Keratinocyte (primary cell): ENCODE measurements around the gene CHTOP. TPM values are rescaled to one million over a fixed set of nuclear protein-coding genes. Genes with fewer than 3 reads are reported as not detected.

Experiments used
- DNase-seq: peaks from one replicate; pipeline ENCODE4 v3.0.0-alpha.2; 2011; ENCODE audit warnings: low read depth, missing footprints, low spot score
- FAIRE-seq: peaks from 2 replicates; lab custom pipeline; 2011; peaks lifted over from hg19 to GRCh38; lab: Jason Lieb, UNC
- H2AFZ ChIP-seq: 2 replicates; pipeline ENCODE4 v1.6.0; 2012; ENCODE audit warnings: low read length, control low read depth, inconsistent platforms; ENCODE audit not compliant: control insufficient read depth
- H3K27ac ChIP-seq: 2 replicates; pipeline ENCODE4 v1.5.1; 2011; ENCODE audit warnings: low read length; ENCODE audit not compliant: control insufficient read depth, insufficient read depth
- H3K27me3 ChIP-seq: 3 replicates; pipeline ENCODE4 v1.6.0; 2011; ENCODE audit warnings: low read length; ENCODE audit not compliant: control insufficient read depth, insufficient read depth; ENCODE audit errors: extremely low read depth
- H3K36me3 ChIP-seq, 2 experiments: 2 replicates in 1 of 2; 3 replicates in 1 of 2; pipeline ENCODE4 v1.5.1; 2011; ENCODE audit warnings: low read length in 2 of 2, mild to moderate bottlenecking in 1 of 2; ENCODE audit not compliant: control insufficient read depth in 2 of 2, insufficient read depth in 2 of 2; ENCODE audit errors: extremely low read depth in 1 of 2
- H3K4me1 ChIP-seq: 3 replicates; pipeline ENCODE4 v1.5.1; 2011; ENCODE audit warnings: low read length; ENCODE audit not compliant: control insufficient read depth, insufficient read depth; ENCODE audit errors: extremely low read depth
- H3K4me2 ChIP-seq: 3 replicates; pipeline ENCODE4 v1.6.0; 2011; ENCODE audit warnings: low read depth, low read length; ENCODE audit not compliant: control insufficient read depth, insufficient read depth; ENCODE audit errors: extremely low read depth
- H3K4me3 ChIP-seq, 3 experiments: fragments of 200-600 bp in 1 of 3; sonication (generic) in 1 of 3; 2 replicates in 2 of 3; 3 replicates in 1 of 3; pipeline ENCODE4 v1.5.1; 2011 to 2016; ENCODE audit warnings: low read length in 3 of 3, mild to moderate bottlenecking in 3 of 3, control low read depth in 2 of 3, inconsistent platforms in 1 of 3, low read depth in 1 of 3, mixed read lengths in 1 of 3, mixed run types in 1 of 3, moderate library complexity in 1 of 3; ENCODE audit not compliant: control insufficient read depth in 2 of 3, insufficient read depth in 2 of 3; ENCODE audit errors: extremely low read depth in 1 of 3
- H3K79me2 ChIP-seq: 2 replicates; pipeline ENCODE4 v1.6.0; 2012; ENCODE audit warnings: low read length; ENCODE audit not compliant: control insufficient read depth, insufficient read depth
- H3K9ac ChIP-seq: 3 replicates; pipeline ENCODE4 v1.6.0; 2011; ENCODE audit warnings: low read length; ENCODE audit not compliant: control insufficient read depth, insufficient read depth; ENCODE audit errors: extremely low read depth
- H3K9me1 ChIP-seq: 3 replicates; pipeline ENCODE4 v1.6.0; 2011; ENCODE audit warnings: low read length; ENCODE audit not compliant: control insufficient read depth, insufficient read depth; ENCODE audit errors: extremely low read depth
- H3K9me3 ChIP-seq: 2 replicates; pipeline ENCODE4 v1.5.1; 2012; ENCODE audit warnings: low read depth, low read length; ENCODE audit not compliant: control insufficient read depth
- H4K20me1 ChIP-seq: 3 replicates; pipeline ENCODE4 v1.6.0; 2011; ENCODE audit warnings: low read length; ENCODE audit not compliant: control insufficient read depth, insufficient read depth; ENCODE audit errors: extremely low read depth
- EZH2 ChIP-seq: IDR thresholded peaks from one replicate; pipeline ENCODE4 v1.6.1; 2012; ENCODE audit warnings: inconsistent platforms, mild to moderate bottlenecking, low read length, moderate library complexity
- dilution Hi-C: fragments of 300-500 bp; cut with MboI; formaldehyde crosslinking; loops from one replicate; pipeline ENCODE4 v1.7.0; 2020; ENCODE audit warnings: low sequenced_read_pairs; ENCODE audit not compliant: extremely low pct_ligation_motif_present
- polyA plus RNA-seq, 5 experiments: library from polyadenylated mRNA; depleted of rRNA in 3 of 5; stranded (reverse) in 3 of 5; stranded (forward) in 1 of 5; unstranded in 1 of 5; fragments of >200 nt; gene quantifications; 1 replicate in 1 of 5; 2 replicates in 3 of 5; 3 replicates in 1 of 5; pipeline versions ENCODE4 v1.2.1 to v1.2.3, GENCODE V29; 2011 to 2012; ENCODE audit warnings: missing spikeins in 2 of 5, low read depth in 1 of 5, low replicate concordance in 1 of 5
- TF ChIP-seq, protein P1 (sequence below), 3 experiments: IDR thresholded peaks in 1 of 3; conservative IDR thresholded peaks in 1 of 3; optimal IDR thresholded peaks in 1 of 3; 2 replicates in 2 of 3; 3 replicates in 1 of 3; pipeline versions ENCODE3 to v1.5.1; 2011; ENCODE audit warnings: low read length in 3 of 3, mild to moderate bottlenecking in 3 of 3, moderate library complexity in 2 of 3, control low read depth in 1 of 3, inconsistent platforms in 1 of 3; ENCODE audit not compliant: insufficient read depth in 2 of 3; ENCODE audit errors: extremely low read depth in 1 of 3

Gene CHTOP
- polyA plus RNA-seq, 1 donor (not counting 4 experiments of a cell fraction or from before 2014, with no cell fraction given) = 68.6 TPM

DNA sequence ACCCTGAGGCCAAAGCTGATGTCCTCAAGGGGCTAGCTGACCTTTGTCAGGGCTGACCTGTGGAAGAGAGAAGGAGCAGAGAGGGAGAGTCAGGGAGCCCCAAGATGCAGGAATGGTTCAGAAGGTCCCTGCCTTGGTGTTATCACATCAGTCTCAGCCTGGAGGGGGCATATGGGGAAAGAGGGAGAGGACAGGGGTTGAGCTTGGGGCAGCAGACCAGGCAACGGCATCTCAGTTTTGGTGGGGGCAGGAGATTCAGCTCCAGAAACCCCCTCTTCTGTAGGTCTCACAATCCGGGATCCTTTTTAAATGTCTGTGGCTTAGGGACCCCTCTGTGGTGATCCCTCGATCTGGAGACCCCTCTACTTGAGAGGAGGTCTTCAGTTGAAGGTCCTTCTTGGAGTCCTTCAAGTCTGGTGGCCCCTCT lies 7.4 kb upstream of the CHTOP start:
- Histone ChIP-seq H3K9ac (peak overlapping the region; percentile 98), H3K79me2 (peaks cover 17% of the 10 kb centered on the region), H3K4me3 (peak overlapping the region; percentile 56 to 92 (median 87)), H3K4me2 (peak overlapping the region; percentile 100), H3K27me3 (no peaks in the 10 kb centered on the region), H3K4me1 (peaks cover 19% of the 10 kb centered on the region), H2AFZ (peak overlapping the region; percentile 79), H3K9me3 (no peaks in the 10 kb centered on the region), H3K27ac (peak overlapping the region; percentile 94), H3K9me1 (peaks cover 6% of the 10 kb centered on the region), H3K36me3 (peaks cover 11 to 15% of the 10 kb centered on the region in 2 experiments), H4K20me1 (no peaks in the 10 kb centered on the region)
- no peak for TF ChIP-seq EZH2
- TF ChIP-seq, protein P1, sequence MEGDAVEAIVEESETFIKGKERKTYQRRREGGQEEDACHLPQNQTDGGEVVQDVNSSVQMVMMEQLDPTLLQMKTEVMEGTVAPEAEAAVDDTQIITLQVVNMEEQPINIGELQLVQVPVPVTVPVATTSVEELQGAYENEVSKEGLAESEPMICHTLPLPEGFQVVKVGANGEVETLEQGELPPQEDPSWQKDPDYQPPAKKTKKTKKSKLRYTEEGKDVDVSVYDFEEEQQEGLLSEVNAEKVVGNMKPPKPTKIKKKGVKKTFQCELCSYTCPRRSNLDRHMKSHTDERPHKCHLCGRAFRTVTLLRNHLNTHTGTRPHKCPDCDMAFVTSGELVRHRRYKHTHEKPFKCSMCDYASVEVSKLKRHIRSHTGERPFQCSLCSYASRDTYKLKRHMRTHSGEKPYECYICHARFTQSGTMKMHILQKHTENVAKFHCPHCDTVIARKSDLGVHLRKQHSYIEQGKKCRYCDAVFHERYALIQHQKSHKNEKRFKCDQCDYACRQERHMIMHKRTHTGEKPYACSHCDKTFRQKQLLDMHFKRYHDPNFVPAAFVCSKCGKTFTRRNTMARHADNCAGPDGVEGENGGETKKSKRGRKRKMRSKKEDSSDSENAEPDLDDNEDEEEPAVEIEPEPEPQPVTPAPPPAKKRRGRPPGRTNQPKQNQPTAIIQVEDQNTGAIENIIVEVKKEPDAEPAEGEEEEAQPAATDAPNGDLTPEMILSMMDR (optimal IDR thresholded peaks at IDR 0.05 in 1 of 3, IDR thresholded peaks at IDR 0.05 in 1 of 3, conservative IDR thresholded peaks at IDR 0.05 in 1 of 3; ENCODE audit: extremely low read depth in 1 of 3, insufficient read depth in 2 of 3, low read length in 3 of 3) = no peak
- FAIRE-seq = no peak
- dilution Hi-C loops = no loop called here
- DNase-seq = no peak

- H3K4me2 ChIP-seq = peak within 1 kb of the TSS; percentile 100
- no peak for FAIRE-seq
- H3K27ac ChIP-seq = peak within 1 kb of the TSS; percentile 94
- H2AFZ ChIP-seq = peak within 1 kb of the TSS; percentile 79
- no peaks in the 10 kb centered on the region for H3K27me3 ChIP-seq
- peak within 1 kb of the TSS; percentile 56 to 92 (median 87) for H3K4me3 ChIP-seq
- peaks cover 17% of the 10 kb centered on the region for H3K79me2 ChIP-seq
- H4K20me1 ChIP-seq = no peaks in the 10 kb centered on the region
- peak within 1 kb of the TSS; percentile 98 for H3K9ac ChIP-seq
- dilution Hi-C loops = no loop called here
- TF ChIP-seq, protein P1 (optimal IDR thresholded peaks at IDR 0.05 in 1 of 3, IDR thresholded peaks at IDR 0.05 in 1 of 3, conservative IDR thresholded peaks at IDR 0.05 in 1 of 3; ENCODE audit: extremely low read depth in 1 of 3, insufficient read depth in 2 of 3, low read length in 3 of 3) = peak; percentile 76 to 81 (median 80)
- TF ChIP-seq EZH2 = no peak
- peaks cover 19% of the 10 kb centered on the region for H3K4me1 ChIP-seq
- peaks cover 11 to 15% of the 10 kb centered on the region in 2 experiments for H3K36me3 ChIP-seq
- H3K9me1 ChIP-seq = peaks cover 6% of the 10 kb centered on the region
- no peak for DNase-seq
- H3K9me3 ChIP-seq = no peaks in the 10 kb centered on the region
Observed at GRCh38 chr1:153626904-153627714, 6.8 kb upstream of the CHTOP start, which contains the start of gene S100A13. Gene S100A13 (minus strand): TSS chr1:153627505. CDS start chr1:153626472, 1,033 bp downstream.
